GM13976 (cell line): Measurements from ENCODE around the gene TGFBR3.

ENCODE experiments used
- DNase-seq: peaks from one replicate; pipeline ENCODE4 v3.0.0; 2012; ENCODE audit warnings: low spot score
- in situ Hi-C: fragments of 300-500 bp; cut with MboI; formaldehyde crosslinking; loops from one replicate; pipeline ENCODE4 v1.12.0; 2022; ENCODE audit warnings: low sequenced_read_pairs, mixed read lengths, inconsistent platforms; ENCODE audit not compliant: unreplicated experiment
- TF ChIP-seq, protein P1 (sequence below): IDR thresholded peaks from 2 replicates; pipeline ENCODE4 v1.5.1; 2012; ENCODE audit warnings: borderline replicate concordance, mild to moderate bottlenecking; ENCODE audit not compliant: insufficient read depth; ENCODE audit errors: extremely low read depth, missing control alignments, control extremely low read depth

Gene TGFBR3

DNA sequence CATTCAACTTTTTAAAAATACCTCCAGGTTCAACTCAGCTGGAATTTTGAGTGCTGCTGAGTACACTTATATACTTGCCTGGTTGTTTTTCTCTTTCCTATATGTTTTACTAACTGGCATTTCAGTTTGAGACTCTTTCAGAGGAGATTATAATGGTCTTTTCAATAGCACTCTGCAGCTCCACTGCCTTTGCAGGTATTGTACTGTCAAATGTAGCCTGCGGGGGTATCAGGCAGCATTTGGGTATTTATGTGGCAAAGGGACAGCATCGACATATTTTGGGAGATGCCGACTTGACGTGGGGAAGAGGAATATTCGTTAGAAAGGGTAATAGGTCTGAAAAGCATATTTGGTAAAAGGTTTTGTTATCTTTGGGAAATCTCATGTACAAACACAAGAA, 11.1 kb upstream of the TGFBR3 start:
- in situ Hi-C loops, result no loop called here

DNA sequence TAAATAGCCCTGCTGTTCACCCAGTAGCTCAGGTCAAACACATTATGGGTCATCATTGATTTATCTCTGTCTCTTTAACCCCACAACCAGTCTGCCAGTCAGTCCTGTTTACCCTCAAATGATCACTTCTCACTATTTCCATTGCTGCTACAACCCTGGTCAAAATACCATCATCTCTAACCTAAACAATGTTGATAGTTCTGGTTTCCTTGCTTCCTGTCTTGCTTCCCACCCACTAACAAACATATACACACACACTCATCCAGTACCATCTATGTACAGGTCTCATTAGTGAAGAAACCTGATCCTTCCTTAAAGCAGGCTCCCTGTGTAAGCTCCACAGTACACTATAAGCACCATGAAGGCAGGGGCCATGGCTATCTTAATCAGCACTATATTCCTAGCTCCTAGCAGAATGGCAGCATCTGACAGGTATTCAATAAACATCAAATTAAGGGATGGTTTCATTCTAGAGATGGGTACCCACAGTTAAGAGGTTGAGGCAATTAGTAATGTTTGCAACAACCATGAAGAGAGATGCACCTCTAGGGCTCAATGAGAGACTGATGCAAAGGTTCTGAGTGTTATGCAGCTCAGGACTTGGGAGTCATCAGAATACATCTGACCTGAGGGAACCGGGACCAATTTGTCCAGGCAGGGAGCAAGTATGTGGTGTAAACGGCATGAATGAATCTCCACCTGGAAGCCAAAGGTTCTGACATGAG, 10.0 kb upstream of the TGFBR3 start:
- TF ChIP-seq, protein P1, sequence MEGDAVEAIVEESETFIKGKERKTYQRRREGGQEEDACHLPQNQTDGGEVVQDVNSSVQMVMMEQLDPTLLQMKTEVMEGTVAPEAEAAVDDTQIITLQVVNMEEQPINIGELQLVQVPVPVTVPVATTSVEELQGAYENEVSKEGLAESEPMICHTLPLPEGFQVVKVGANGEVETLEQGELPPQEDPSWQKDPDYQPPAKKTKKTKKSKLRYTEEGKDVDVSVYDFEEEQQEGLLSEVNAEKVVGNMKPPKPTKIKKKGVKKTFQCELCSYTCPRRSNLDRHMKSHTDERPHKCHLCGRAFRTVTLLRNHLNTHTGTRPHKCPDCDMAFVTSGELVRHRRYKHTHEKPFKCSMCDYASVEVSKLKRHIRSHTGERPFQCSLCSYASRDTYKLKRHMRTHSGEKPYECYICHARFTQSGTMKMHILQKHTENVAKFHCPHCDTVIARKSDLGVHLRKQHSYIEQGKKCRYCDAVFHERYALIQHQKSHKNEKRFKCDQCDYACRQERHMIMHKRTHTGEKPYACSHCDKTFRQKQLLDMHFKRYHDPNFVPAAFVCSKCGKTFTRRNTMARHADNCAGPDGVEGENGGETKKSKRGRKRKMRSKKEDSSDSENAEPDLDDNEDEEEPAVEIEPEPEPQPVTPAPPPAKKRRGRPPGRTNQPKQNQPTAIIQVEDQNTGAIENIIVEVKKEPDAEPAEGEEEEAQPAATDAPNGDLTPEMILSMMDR, result no peak
- DNase-seq, result no peak
- in situ Hi-C loops, result no loop called here

More for the DNA sequence above, 11.1 kb upstream of the TGFBR3 start:
- TF ChIP-seq, protein P1, result no peak
- no peak for DNase-seq

DNA sequence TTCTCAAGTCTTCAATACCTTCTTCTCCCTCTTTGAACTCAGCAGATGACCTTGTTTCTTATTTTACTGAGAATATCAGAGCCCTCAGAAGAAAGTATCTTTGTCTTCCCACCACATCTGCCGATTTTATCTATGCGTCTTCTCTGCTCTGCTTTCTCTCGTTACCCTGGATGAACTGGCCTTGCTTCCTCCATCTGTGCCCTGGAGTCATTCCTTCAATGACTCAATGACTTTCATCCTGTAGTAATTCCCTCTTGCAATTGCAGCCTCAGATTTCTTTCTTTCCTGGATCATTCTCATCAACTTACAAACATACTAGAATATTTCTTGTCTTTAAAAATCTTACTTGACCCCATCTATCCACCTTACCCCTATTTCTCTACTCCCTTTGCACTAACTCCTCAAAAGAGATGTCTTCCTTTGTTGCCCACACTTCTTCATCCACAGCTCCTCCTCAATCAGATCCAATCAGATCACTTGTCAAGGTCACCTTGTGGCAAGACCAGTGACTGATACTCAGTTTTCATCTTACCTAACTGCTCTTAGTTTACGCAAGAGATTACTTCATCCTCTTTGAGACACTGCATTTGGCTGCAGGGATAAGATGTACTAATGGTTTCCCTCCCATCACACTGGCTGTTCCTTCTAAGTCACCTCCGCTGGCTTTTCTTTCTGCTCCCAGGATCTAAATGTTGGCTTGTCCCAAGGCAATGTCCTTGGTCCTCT, 8.2 kb upstream of the TGFBR3 start:
- in situ Hi-C loops, result no loop called here
- no peak for DNase-seq
- TF ChIP-seq, protein P1, result no peak

DNA sequence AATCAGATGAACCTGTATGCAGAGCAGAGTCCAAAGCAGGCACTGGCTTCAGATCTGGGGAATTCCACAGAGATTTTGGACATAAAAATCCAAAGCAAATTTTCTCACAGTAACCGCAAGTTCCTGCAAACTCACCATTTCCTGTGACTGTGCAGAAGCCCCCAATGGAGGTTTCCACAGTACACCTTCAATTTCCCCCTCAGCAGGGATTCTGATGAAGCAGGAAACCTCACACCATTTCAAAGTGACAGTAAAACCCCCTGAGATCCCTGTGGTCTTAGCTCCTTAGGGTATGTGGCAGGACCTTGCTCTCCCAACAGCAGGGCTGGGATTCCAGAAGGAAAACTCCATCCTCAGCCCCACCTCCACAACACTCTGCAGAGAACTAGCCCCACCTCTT, 6.0 kb upstream of the TGFBR3 start:
- in situ Hi-C loops, result no loop called here
- no peak for DNase-seq
- TF ChIP-seq, protein P1, result no peak

DNA sequence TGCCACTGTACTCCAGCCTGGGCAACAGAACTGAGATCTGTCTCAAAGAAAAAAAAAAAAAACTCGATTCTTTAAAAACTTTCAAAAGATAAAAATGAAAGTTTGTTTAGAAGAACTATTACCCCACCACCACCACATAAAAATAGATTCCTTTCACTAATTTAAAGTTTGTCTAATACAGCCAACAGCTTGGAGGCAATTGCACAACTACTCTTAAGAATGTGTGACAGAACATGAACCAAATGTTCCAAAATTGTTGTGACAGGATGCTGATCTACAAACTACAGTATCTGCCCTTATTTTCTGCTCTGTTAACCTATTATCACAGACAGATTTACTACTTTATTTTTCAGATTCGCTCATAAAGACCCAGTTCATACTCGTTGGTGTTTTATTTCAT, 5.5 kb upstream of the TGFBR3 start:
- TF ChIP-seq, protein P1, result no peak
- no peak for DNase-seq
- in situ Hi-C loops, result no loop called here

DNA sequence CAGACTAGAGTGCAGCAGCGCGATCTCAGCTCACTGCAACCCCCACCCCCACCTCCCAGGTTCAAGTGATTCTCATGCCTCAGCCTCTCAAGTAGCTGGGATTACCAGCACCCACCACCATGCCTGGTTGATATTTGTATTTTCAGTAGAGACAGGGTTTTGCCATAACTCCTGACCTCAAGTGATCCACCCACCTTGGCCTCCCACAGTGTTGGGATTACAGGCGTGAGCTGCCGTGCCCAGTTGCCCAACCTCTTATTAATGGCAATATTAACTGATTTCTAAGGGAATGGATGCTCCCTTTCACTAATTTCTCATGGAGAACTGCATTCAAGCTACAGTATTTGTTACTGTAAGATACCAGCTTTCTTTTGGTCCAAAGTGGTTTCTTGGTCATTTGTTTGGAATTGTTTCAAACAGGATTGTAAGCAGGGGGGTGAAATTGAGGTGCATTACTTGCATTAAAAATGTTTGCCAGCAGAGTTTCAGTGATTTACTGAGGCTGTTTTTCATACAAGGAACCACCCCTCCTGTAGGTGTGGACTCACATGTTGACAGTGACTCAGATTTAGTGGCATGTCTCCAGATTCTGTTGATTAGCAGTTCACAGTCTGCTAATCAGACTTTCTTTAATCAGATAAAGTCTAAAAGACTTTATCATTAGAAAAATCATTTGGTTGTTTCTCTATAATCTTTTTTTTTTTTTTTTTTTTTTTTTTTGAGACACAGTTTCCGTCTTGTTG, 3.9 kb upstream of the TGFBR3 start:
- in situ Hi-C loops, result no loop called here

More for the DNA sequence above, 3.9 kb upstream of the TGFBR3 start:
- TF ChIP-seq, protein P1, result no peak
- no peak for DNase-seq
